GM12878 (cell line): ENCODE measurements around the gene IL36B. TPM values are rescaled to one million over a fixed set of nuclear protein-coding genes. Genes with fewer than 3 reads are reported as not detected.

ENCODE experiments used
- ATAC-seq: fragments of 200-7000 bp; cut with Tn5 transposase; 3 replicates; pipeline ENCODE4 v1.9.1; 2020; ENCODE audit warnings: mild to moderate bottlenecking, moderate library complexity
- BruUV-seq: library from RNA; stranded (reverse); fragments of 400-500 nt; replicated peaks from 2 replicates; lab custom pipeline; 2021; lab: Mats Ljungman, UMichigan
- CTCF ChIA-PET: fragments of 300-600 bp; sonication (Branson Sonifier 250); formaldehyde crosslinking; extraction: SDS; loops from one replicate; lab custom pipeline; 2021; ENCODE audit warnings: inconsistent platforms; lab: Yijun Ruan, JAX
- POLR2A ChIA-PET: fragments of 350-600 bp; formaldehyde crosslinking; extraction: SDS; loops from one replicate; lab custom pipeline; 2021; ENCODE audit warnings: inconsistent platforms; lab: Charles Lee
- RAD21 ChIA-PET: fragments of 300-600 bp; sonication (Branson Sonifier 250); formaldehyde crosslinking; loops from one replicate; lab custom pipeline; 2023; ENCODE audit warnings: antibody characterized with exemption; ENCODE audit not compliant: unreplicated experiment; lab: Charles Lee
- SMC1A ChIA-PET: fragments of 300-600 bp; sonication (Branson Sonifier 250); formaldehyde crosslinking; loops from one replicate; lab custom pipeline; 2023; ENCODE audit not compliant: unreplicated experiment, uncharacterized antibody; lab: Charles Lee
- DNase-seq: peaks from one replicate; pipeline ENCODE4 v3.0.0-alpha.2; 2011; ENCODE audit warnings: low read depth, low spot score
- FAIRE-seq: peaks from 3 replicates; lab custom pipeline; 2011; peaks lifted over from hg19 to GRCh38; lab: Jason Lieb, UNC
- H2AFZ ChIP-seq: 2 replicates; pipeline ENCODE4 v1.6.0; 2011; ENCODE audit warnings: low read depth, low read length, control low read depth; ENCODE audit not compliant: control insufficient read depth
- H3K27ac ChIP-seq: 2 replicates; pipeline ENCODE4 v1.5.1; 2011; ENCODE audit warnings: control low read depth; ENCODE audit not compliant: control insufficient read depth, insufficient read depth
- H3K27me3 ChIP-seq, 2 experiments: replicated peaks in 1 of 2; 2 replicates each; pipeline versions ENCODE4 v1.6.0 to v1.6.1; 2011; ENCODE audit warnings: low read length in 1 of 2; ENCODE audit not compliant: control insufficient read depth in 2 of 2, insufficient read depth in 2 of 2
- H3K36me3 ChIP-seq, 2 experiments: 2 replicates each; pipeline ENCODE4 v1.5.1; 2011; ENCODE audit warnings: low read length in 1 of 2; ENCODE audit not compliant: control insufficient read depth in 2 of 2, insufficient read depth in 2 of 2
- H3K4me1 ChIP-seq: 2 replicates; pipeline ENCODE4 v1.6.1; 2011; ENCODE audit warnings: mild to moderate bottlenecking, low read length, moderate library complexity, mixed read lengths; ENCODE audit not compliant: control insufficient read depth, insufficient read depth
- H3K4me2 ChIP-seq: 2 replicates; pipeline ENCODE4 v1.6.0; 2011; ENCODE audit warnings: control low read depth; ENCODE audit not compliant: control insufficient read depth, insufficient read depth
- H3K4me3 ChIP-seq: fragments of 200-600 bp; sonication (generic); 2 replicates; pipeline ENCODE4 v1.5.1; 2016
- H3K79me2 ChIP-seq: 2 replicates; pipeline ENCODE4 v1.6.0; 2011; ENCODE audit warnings: low read length; ENCODE audit not compliant: control insufficient read depth, insufficient read depth
- H3K9ac ChIP-seq: 2 replicates; pipeline ENCODE4 v1.8.0; 2011; ENCODE audit warnings: low read length, control low read depth, mixed read lengths; ENCODE audit not compliant: control insufficient read depth, insufficient read depth
- H3K9me3 ChIP-seq: replicated peaks from 3 replicates; pipeline ENCODE4 v1.5.1; 2011; ENCODE audit warnings: mild to moderate bottlenecking, low read length; ENCODE audit not compliant: control insufficient read depth, insufficient read depth
- H4K20me1 ChIP-seq: 2 replicates; pipeline ENCODE4 v1.6.0; 2011; ENCODE audit not compliant: control insufficient read depth, insufficient read depth
- ATF7 ChIP-seq: fragments of 450-650 bp; IDR thresholded peaks from 2 replicates; pipeline ENCODE4 v1.6.1; 2016; ENCODE audit warnings: low read depth, mild to moderate bottlenecking
- BRCA1 ChIP-seq: IDR thresholded peaks from 2 replicates; pipeline ENCODE4 v1.6.1; 2011; ENCODE audit warnings: low read depth, low read length, improper control_type of control experiment
- CBFB ChIP-seq: IDR thresholded peaks from 2 replicates; pipeline ENCODE4 v1.6.1; 2016; ENCODE audit warnings: antibody characterized with exemption, low read depth
- E2F4 ChIP-seq: IDR thresholded peaks from 2 replicates; pipeline ENCODE4 v1.6.1; 2012; ENCODE audit warnings: low read depth, low read length, improper control_type of control experiment
- HDAC2 ChIP-seq: fragments of 200-600 bp; sonication (generic); IDR thresholded peaks from 2 replicates; pipeline ENCODE4 v1.6.1; 2017
- MAX ChIP-seq: IDR thresholded peaks from 2 replicates; pipeline ENCODE4 v1.6.1; 2012; ENCODE audit warnings: low read depth, low read length, improper control_type of control experiment
- MEF2B ChIP-seq: fragments of 450-650 bp; IDR thresholded peaks from 2 replicates; pipeline ENCODE4 v1.6.1; 2018; ENCODE audit warnings: mild to moderate bottlenecking, moderate library complexity; ENCODE audit not compliant: partially characterized antibody, poor library complexity, severe bottlenecking
- MTA2 ChIP-seq: fragments of 450-650 bp; IDR thresholded peaks from 2 replicates; pipeline ENCODE4 v1.6.1; 2016; ENCODE audit warnings: low read depth, mild to moderate bottlenecking, moderate library complexity
- NR2C1 ChIP-seq: fragments of 450-650 bp; IDR thresholded peaks from 2 replicates; pipeline ENCODE4 v1.6.1; 2017; ENCODE audit warnings: antibody characterized with exemption, mild to moderate bottlenecking, moderate library complexity
- NRF1 ChIP-seq: conservative IDR thresholded peaks from 2 replicates; pipeline ENCODE4 v1.6.1; 2011; ENCODE audit warnings: mild to moderate bottlenecking, low read depth, low read length, improper control_type of control experiment
- PAX8 ChIP-seq: fragments of 450-650 bp; IDR thresholded peaks from 2 replicates; pipeline ENCODE4 v1.6.1; 2017; ENCODE audit warnings: mild to moderate bottlenecking, moderate library complexity
- RB1 ChIP-seq: fragments of 450-650 bp; formaldehyde crosslinking; IDR thresholded peaks from 2 replicates; pipeline ENCODE4 v1.6.1; 2017; ENCODE audit warnings: mild to moderate bottlenecking, borderline replicate concordance
- RUNX3 ChIP-seq: IDR thresholded peaks from 2 replicates; pipeline ENCODE4 v1.6.1; 2012; ENCODE audit warnings: low read length, inconsistent platforms
- SIN3A ChIP-seq: IDR thresholded peaks from 2 replicates; pipeline ENCODE4 v1.6.1; 2012; ENCODE audit warnings: low read depth, low read length, improper control_type of control experiment
- ZNF592 ChIP-seq: fragments of 450-650 bp; IDR thresholded peaks from 2 replicates; pipeline ENCODE4 v1.6.1; 2017; ENCODE audit warnings: mild to moderate bottlenecking, moderate library complexity
- whole genome bisulfite sequencing: methylation state at CpG from one replicate; pipeline ENCODE4 v1.1.6; 2016; ENCODE audit warnings: low lambda C conversion rate; ENCODE audit not compliant: insufficient replicate concordance, insufficient coverage; ENCODE audit errors: missing lambda C conversion rate; 5-methylcytosine and 5-hydroxymethylcytosine counted together
- in situ Hi-C: fragments of 300-500 bp; cut with MboI; formaldehyde crosslinking; loops from 9 replicates; pipeline ENCODE4 v1.14.3; 2018; ENCODE audit warnings: mixed read lengths
- intact Hi-C: fragments of 100-400 bp; cut with micrococcal nuclease; formaldehyde crosslinking; loops from one replicate; pipeline ENCODE4 v1.14.2; 2022; ENCODE audit not compliant: unreplicated experiment
- polyA plus RNA-seq, 11 experiments: library from polyadenylated mRNA; depleted of rRNA in 4 of 11; unstranded in 6 of 11; stranded (reverse) in 5 of 11; fragments of >200 nt; fragmentation: Nextera tagmentation in 4 of 11; fragmentation: Illumina TruSeq in 1 of 11; extraction: Ambion mirVana in 4 of 11; extraction: Trizol in 1 of 11; gene quantifications; 1 replicate in 1 of 11; 2 replicates in 10 of 11; pipeline versions ENCODE4 v1.2.1 to v1.2.3, GENCODE V29; 2011 to 2016; ENCODE audit warnings: inconsistent platforms in 2 of 11, missing spikeins in 2 of 11, low read depth in 1 of 11
- total RNA-seq, 4 experiments: library from RNA; depleted of rRNA in 3 of 4; stranded (reverse); fragments of >200 nt in 3 of 4; fragmentation: Illumina TruSeq in 1 of 4; extraction: Trizol in 1 of 4; gene quantifications; 2 replicates each; pipeline versions ENCODE4 v1.2.1 to v1.2.3, GENCODE V29; 2013 to 2021

Gene IL36B
- total and polyA plus RNA-seq, 10 of the 15 experiments (the other 5 are each of a cell fraction or from before 2014, with no cell fraction given), result not detected

- ChIA-PET CTCF (interaction anchor here (4.3 kb wide), 1 partner anchor 8 kb away, joined by 14 read pairs; no protein-coding TSS in a partner anchor), POLR2A (no interaction called here), RAD21 (interaction anchor here (1.3 kb wide), 1 partner anchor 16 kb away, joined by 3 read pairs; no protein-coding TSS in a partner anchor), SMC1A (no interaction called here)
- Histone ChIP-seq H3K27ac (no peak overlapping the region), H3K4me1 (no peaks in the 10 kb centered on the region), H3K4me3 (no peak overlapping the region), H3K4me2 (no peak overlapping the region), H3K27me3 (0 out of 4 replicates have a peak, but pooled peaks cover 0 to 1% of the 10 kb centered on the region in 2 experiments), H3K36me3 (no peaks in the 10 kb centered on the region), H3K79me2 (no peaks in the 10 kb centered on the region), H3K9ac (no peak overlapping the region), H3K9me3 (no peaks in the 10 kb centered on the region), H2AFZ (no peak overlapping the region), H4K20me1 (no peaks in the 10 kb centered on the region)
- no peak for DNase-seq
- no peak for FAIRE-seq
- intact Hi-C loops, result no loop called here
- in situ Hi-C loops, result no loop called here
- TF ChIP-seq PAX8 (no peak), MAX (no peak), HDAC2 (no peak), RUNX3 (no peak), CBFB (no peak), MEF2B (no peak), MTA2 (no peak)
- no TSS peak for BruUV-seq
- no peak for ATAC-seq
- 4% methylated on average over 4 of the region's 4 CpGs for WGBS
These were observed 19.9 kb upstream of the IL36B start for GRCh38 chr2:113072584-113072983.

GRCh38 chr2:113070606-113070975, 17.9 kb upstream of the IL36B start:
- 80% methylated on average over 1 of the region's 1 CpG for WGBS
- Histone ChIP-seq H3K27me3 (0 out of 4 replicates have a peak, but pooled peaks cover 0 to 1% of the 10 kb centered on the region in 2 experiments), H3K4me3 (no peak overlapping the region), H3K9ac (no peak overlapping the region), H3K36me3 (no peaks in the 10 kb centered on the region), H3K4me1 (no peaks in the 10 kb centered on the region), H3K27ac (no peak overlapping the region), H3K79me2 (no peaks in the 10 kb centered on the region), H3K9me3 (no peaks in the 10 kb centered on the region), H4K20me1 (no peaks in the 10 kb centered on the region), H2AFZ (no peak overlapping the region), H3K4me2 (no peak overlapping the region)
- RAD21 ChIA-PET, result no interaction called here
- no TSS peak for BruUV-seq
- FAIRE-seq (no peak), DNase-seq (no peak), ATAC-seq (no peak)
- in situ Hi-C loops (no loop called here), intact Hi-C loops (no loop called here)
- POLR2A ChIA-PET, result no interaction called here
- SMC1A ChIA-PET, result no interaction called here
- CTCF ChIA-PET, result interaction anchor here (4.3 kb wide), 1 partner anchor 10 kb away, joined by 14 read pairs; no protein-coding TSS in a partner anchor
- TF ChIP-seq ZNF592 (no peak), E2F4 (no peak), NR2C1 (no peak), SIN3A (no peak), RB1 (no peak), BRCA1 (no peak), NRF1 (no peak), ATF7 (no peak)
